Endometrium (tissue), 2 donors: Measurements from ENCODE around the gene CA6.
"Not testable (repeated sequence)": the region's sequence is repeated elsewhere in the genome, so short reads cannot be mapped to it uniquely, and the experiment has no call there.

Source experiments
- FAIRE-seq: peaks from 2 replicates; lab custom pipeline; 2012; peaks lifted over from hg19 to GRCh38; lab: Jason Lieb, UNC
- donor health status: control.
- donor health status: control.

CA6 gene

DNA sequence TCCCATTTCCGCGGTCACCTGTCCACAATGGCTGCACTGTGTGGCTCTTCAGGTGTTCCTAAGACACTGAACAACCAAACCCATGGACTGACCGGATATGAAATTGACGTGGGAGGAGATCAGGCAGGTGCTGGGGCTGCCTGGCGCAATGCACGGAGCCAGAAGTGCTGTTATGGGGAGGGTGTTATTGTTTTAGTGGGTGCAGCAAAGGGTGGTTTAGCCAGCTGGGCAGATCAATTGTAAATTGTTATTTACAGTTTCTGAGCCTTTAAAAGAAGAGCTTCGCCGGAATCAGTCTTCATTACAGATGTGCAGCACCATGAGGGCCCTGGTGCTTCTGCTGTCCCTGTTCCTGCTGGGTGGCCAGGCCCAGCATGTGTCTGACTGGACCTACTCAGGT, at the start of gene CA6:
TSS of gene CA6 (plus strand) at position 301 of the 400 bp plus-strand sequence. CDS start at position 320, 19 bp downstream.
- no peak for FAIRE-seq

DNA sequence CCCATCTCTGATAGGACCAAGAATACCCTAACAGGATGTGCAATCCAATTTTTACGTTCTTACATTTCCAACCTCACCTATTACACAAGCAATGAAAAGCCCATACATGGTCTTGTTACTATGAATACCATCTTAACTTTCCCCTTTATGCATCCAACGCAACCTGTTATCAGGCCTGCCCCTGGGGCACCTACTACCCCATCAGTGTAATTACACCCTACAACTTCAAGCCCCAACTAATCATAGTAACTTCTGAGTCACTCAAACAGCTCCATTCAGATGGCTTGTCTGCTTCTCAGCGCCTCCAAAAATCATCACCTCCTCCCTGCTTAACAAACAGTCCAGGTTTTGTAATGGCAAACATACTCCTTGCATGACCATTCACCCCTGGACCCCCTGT, 48.9 kb upstream of the CA6 start:
- not testable (repeated sequence) for FAIRE-seq

DNA sequence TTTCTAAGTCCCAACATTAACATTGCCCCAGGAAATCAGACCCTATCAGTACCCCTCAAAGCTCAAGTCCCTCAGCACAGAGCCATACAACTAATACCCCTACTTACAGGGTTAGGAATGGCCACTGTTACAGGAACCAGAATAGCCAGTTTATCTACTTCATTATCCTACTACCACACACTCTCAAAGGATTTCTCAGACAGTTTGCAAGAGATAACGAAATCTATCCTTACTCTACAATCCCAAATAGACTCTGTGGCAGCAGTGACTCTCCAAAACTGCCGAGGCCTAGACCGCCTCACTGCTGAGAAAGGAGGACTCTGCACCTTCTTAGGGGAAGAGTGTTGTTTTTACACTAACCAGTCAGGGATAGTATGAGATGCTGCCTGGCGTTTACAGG, 48.2 kb upstream of the CA6 start:
- FAIRE-seq = not testable (repeated sequence)

DNA sequence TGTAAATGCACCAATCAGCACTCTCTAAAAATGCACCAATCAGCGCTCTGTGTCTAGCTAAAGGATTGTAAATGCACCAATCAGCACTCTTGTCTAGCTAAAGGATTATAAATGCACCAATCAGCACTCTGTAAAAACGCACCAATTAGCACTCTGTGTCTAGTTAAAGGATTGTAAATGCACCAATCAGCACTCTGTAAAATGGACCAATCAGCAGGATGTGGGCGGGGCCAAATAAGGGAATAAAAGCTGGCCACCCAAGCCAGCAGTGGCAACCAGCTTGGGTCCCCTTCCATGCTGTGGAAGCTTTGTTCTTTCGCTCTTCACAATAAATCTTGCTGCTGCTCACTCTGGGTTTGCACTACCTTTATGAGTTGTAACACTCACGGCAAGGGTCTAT, 47.2 kb upstream of the CA6 start:
- not testable (repeated sequence) for FAIRE-seq

DNA sequence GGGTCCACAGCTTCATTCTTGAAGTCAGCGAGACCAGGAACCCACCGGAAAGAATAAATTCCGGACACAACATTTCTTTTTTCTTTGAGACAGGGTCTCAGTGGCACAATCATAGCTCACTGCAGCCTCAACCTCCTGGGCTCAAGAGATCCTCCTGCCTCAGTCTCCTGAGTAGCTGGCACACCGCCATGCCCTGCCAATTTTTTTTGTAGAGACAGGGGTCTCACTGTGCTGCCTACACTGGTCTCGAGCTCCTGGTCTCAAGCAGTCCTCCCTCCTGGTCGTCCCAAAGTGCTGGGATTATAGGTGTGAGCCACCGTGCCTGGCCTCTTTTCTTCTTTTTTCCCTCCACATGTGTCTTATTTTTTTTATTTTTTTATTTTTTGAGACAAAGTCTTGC, 46.6 kb upstream of the CA6 start:
- no peak for FAIRE-seq

DNA sequence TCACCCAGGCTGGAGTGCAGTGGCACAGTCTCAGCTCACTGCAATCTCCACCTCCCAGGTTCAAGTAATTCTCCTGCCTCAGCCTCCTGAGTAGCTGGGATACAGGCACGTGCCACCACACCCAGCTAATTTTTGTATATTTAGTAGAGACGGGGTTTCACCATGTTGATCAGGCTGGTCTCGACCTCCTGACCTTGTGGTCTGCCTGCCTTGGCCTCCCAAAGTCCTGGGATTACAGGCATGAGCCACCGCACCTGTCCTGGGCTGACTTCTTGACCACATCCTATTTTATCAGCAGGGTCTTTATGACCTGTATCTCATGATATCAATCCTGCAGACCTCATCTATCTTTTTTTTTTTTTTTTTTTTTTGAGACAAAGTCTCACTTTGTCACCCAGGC, 45.0 kb upstream of the CA6 start:
- FAIRE-seq = not testable (repeated sequence)

DNA sequence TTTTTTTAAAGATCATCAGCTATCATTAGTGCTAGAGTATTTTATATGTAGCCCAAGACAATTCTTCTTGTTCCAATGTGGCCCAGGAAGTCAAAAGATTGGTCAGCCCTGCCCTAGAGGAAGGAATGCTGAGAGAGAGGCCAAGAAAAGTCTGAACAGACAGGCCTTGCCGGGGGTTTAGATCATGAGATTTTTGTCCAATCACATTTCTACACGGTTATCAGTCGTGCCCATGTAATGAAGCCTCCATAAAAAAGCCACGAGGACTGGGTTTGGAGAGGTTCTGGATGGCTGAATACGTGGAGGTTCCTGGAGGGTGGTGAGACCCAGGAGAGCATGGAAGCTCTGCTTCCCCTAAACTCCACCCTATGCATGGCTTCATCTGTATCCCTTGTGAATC, 42.9 kb upstream of the CA6 start:
- no peak for FAIRE-seq

DNA sequence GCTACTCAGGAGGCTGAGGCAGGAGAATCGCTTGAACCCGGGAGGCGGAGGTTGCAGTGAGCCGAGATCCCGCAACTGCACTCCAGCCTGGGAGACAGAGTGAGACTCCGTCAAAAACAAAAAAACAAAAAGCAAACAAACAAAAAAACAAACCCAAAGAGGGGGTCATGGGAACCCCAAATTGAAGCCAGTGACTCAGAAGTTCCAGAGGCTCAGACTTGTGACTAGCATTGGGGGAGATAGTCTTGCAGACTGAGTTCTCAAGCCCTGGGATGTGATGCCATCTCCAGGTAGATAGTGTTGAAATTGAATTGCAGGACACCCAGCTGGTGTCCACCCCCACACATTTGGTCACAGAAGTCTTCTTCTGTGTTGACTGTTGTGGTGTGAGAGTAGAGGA, 42.3 kb upstream of the CA6 start:
- no peak for FAIRE-seq

DNA sequence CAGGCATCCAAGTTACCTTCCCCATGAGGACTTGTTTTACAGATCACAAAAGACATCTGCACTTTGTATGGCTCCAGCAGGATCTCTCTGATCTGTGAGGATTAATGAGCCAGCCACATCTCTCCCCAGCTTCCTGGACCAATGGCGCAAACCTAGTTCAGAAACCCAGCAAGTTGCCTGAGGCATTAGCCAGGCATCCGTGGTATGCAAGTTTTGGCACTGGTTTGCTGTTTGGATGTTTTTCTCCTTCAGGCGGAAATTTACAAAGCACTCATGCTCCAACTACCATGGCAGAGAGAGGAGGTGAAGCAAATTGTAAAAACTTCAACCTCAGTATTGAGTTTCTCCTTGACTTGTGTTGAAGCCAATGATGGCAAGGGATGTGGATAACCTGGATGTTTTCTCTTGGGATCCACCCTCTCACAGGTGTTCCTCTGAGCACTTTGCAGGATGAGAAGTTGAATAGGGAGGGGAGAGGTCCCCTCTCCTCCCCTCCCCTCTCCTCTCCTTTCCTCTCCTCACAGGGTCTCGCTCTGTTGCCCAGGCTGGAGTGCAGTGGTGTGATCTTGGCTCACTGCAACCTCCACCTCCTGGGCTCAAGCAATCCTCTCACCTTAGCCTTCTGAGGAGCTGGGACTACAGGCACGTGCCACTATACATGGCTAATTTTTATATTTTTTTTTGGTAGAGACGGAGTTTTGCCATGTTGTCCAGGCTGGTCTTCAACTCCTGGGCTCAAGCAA, 41.6 kb upstream of the CA6 start:
- FAIRE-seq = no peak

DNA sequence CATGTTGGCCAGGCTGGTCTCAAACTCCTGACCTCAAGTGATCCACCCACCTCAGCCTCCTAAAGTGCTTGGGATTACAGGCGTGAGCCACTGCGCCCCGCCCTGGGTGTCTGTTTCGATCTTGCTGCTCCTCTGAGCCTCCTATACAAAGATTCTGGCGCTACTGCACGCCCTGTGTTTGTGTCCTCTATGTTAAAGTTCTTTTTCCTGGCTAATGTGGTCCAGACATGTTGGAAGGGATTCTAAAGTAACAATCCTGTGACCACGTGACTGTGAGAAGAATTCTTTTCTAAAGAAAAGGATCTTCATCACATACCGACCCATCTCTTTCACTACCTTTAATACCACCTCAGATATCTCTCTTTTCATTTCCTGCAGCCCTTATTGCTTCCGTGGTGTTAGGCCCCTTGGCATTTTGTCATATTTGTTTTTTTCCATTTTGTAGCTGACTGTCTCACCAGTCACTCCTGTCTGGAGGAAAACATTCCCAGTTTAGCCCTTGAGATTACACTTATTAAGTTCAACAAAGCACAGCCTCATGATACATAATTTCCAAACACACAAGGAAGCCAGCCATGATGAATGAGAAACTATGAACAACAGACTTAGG, 40.0 kb upstream of the CA6 start:
- no peak for FAIRE-seq

DNA sequence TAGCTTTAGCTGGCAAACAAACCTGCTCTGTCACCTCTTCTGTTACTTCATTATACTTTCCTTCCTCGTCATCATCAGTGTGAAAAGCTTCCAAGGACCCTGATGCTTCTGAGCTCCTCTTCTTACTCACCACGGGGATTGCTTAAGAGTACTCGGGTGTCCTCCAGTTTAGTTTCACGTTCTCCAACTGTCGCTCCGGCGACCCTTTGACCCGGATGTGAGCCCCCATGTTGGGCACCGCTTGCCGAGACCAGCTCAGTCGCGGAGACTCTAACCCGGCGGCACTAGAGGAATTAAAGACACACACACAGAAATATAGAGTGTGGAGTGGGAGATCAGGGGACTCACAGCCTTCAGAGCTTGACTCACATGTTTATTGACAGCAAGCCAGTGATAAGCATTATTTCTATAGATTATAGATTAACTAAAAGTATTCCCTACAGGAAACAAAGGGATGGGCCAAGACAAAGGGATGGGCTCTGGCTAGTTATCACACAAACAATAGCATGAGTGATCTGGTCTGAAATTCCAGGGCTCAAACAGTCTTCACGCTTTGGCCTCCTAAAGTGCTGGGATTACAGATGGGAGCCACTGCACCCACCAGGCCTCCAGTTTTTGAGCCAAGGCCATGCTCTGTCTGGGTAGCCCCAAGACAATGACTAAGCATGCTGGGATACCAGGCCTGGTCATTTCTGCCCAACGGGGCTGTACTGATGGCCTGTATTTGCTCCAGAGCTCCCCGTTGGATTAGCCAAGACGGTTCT, 37.1 kb upstream of the CA6 start:
- FAIRE-seq = no peak

DNA sequence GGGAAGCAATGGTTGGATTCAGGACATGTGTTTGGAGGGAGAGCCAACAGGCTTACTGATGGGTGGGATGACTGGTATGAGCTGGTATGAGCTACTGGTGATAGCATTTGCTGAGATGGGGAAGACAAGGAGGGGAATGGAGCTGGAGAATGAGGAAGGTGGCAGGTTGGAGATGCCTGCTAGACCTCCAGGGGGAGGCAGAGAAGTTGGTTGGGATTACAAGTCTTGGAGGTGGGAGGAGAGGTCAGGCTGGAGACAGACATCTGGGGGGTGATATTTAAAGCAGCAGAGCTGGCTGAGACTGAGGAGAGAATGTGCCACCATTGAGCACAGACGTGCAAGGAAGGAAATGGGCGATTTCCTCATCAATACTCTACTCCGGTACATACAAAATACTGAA, 35.3 kb upstream of the CA6 start:
- no peak for FAIRE-seq

DNA sequence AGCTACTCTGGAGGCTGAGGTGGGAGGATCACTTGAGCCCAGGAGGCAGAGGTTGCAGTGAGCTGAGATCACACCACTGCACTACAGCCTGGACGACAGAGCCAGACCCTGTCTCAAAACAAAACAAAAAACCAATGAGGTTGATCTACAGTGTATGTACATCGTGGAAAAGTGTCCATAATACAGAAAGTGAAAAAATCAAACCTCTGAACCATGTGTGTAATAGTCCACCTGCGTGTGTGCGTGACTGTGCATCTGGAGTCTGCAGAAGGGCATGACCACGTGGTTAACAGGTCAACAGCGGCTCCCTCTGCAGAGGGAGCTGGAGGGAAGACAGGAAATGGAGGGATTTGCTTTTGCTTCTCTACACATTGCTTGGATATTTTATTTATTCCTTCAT, 34.8 kb upstream of the CA6 start:
- FAIRE-seq = no peak

DNA sequence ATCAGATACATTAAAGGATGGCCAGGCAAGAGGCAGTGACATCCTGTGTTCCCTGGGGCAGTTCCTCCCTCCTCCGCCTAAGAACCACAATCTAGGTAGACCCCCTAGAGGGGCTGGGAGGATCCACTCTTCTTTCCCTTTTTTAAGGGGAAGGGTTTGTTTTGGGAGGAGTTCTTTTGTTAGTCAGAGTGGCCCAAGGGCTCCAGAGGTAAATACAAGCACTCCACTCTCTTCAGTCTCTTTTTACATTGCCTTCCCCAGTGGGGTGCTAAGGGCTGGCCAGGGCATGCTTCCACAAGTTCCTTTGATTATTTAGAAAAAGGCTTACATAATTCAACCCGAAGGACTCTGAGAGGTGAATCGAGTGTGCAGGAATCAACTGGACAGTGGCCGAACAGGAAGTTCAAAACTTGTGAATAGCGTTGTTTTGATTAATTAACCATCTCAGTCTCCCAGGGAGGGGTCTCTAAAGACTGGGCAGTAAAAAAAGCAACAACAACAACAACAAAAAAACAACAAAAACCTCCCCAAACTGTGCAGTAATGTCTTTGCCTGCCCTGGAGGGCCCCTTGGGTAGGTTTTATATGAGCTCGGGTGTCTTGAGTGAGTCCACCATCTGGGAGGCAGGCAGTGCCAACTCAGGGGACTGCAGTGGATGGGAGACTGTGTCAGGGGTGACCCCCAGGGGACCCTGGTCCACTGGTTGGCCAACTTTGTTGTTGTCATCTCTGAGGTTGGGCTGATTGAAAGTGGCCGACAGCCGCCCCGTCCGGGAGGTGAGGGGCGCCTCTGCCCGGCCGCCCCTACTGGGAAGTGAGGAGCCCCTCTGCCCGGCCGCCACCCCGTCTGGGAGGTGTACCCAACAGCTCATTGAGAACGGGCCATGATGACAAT, 34.0 kb upstream of the CA6 start:
- no peak for FAIRE-seq

DNA sequence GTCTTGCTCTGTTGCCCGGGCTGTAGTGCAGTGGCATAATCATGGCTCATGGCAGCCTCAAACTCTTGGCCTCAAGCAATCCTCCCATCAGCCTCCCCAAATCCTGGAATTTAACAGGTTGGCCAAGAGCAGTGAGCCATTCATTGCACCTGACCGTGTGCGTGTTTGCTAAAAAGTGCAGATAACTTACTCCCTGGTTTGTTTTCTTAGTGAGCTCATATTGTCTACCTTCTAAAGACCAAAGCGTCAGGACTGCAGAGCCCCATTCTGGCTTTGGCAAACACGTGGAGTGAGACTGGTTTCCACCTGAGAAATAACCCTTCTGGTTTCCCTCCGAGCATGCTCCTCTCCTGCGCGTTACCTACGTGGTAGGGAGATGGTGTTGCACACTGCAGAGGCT, 32.2 kb upstream of the CA6 start:
- no peak for FAIRE-seq

DNA sequence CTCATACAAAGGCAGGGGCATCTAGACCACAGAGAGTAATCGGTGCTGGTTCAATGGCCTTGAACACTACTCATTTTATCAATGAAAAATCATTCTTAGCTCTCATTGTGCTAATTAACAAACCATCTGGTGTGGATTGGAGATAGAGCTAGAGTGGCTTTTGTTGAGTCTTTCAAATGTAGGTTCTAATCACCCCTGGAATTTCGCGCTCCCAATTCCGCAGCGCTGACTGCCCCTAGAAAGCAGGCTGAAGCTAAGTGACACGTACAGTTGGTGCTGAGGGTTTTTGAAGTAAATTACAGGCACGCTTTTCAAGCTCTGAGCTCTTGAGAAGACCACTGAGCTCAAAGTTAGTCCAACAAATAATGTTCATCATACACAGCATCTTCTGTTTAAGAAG, 31.2 kb upstream of the CA6 start:
- FAIRE-seq = no peak

DNA sequence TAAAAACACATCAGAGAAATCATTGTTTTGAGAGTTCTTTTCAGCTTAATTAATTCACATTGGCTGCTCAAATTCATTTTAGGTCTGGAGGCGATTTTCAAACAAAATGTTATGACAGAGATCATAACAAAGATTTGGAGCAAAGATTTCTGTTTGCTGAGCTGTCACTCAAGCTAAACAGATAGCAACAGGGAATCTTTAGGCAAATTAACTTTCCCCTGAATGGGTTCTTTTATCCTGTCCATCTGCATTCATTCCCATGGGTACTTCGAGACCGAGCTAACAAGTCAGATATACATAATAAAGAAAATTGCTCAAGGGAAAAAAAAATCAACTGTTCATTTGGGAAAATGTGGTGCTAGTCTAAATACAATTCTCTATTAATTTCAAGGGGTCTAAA, 30.2 kb upstream of the CA6 start:
- no peak for FAIRE-seq

DNA sequence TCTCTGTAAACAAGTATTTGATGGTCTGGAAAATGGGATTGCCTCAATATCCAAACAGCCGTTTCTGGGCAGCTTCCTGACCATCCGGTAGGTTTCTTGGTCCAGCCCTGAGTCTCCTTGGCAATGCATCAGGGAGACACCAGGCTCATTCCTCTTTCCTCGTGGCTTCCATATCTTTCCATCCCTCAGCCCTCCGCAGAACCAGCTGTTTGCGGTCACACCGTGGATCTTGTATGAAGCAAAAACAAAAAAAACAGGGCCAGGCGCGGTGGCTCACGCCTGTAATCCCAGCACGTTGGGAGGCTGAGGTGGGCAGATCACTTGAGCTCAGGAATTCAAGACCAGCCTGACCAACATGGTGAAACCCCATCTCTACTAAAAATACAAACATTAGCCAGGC, 28.1 kb upstream of the CA6 start:
- FAIRE-seq = not testable (repeated sequence)

DNA sequence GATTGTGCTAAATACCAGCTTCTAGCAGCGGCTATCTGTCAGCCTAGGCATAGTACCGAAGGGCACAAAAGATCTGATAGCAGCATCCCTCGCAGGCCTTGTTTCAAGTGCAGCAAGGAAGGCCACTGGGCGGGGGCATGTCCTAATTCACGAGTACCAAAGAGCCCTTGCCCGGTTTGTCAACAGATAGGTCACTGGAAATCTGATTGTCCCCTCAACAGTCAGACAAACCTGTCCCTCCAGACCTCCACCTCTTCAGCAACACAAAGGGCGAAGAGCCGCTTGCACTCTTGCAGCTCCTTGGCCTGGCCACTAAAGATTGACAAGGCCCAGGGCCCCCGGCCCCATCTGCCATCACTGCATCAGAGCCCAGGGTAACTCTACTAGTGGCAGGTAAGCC, 22.7 kb upstream of the CA6 start:
- FAIRE-seq = no peak

DNA sequence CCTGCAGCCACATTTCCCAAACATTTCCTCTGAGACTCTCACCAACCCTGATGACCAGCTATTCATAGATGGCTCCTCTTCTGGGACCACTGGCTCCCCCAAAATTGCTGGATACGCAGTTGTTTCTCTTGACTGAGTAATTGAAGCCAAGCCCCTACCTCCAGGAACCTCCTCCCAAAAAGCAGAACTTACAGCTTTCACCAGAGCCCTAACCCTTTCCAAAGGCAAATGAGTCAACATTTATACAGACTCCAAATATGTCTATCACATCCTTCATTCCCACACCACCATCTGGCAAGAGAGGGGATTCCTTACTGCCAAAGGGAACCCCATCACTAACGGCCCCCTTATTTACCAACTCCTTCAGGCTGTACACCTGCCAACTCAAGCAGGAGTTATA, 20.3 kb upstream of the CA6 start:
- no peak for FAIRE-seq

DNA sequence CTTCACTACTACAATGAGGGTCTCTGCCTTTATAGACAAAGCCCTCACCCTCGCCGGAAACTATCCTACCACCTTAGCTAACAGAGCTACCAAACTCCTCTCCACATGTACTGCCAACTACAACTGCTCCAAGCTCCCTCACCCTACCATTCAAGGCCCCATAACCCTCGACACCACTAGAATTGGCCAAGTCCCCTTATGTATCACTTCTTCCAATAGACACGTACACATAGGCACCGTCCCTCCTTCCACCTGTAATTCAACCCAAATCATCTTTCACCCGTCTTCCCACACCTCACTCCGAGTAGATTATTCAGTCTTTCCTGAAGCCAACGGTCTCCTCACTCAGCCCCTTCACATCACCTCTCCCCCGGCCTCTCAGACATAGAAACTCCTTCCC, 19.7 kb upstream of the CA6 start:
- no peak for FAIRE-seq
